NCI-H1092 (cell line): ENCODE measurements around the gene SEMA5A.
"Not testable (repeated sequence)": the region's sequence is repeated elsewhere in the genome, so short reads cannot be mapped to it uniquely, and the experiment has no call there.

Experiments used
- DNase-seq: peaks from one replicate; lab custom pipeline; 2025; lab: John Stamatoyannopoulos, UW

SEMA5A gene

GRCh38 chr5:9354336-9355081 is 191.4 kb downstream of the SEMA5A start:
- DNase-seq = no peak

- DNase-seq = not testable (repeated sequence)
Observed at GRCh38 chr5:9353048-9353447, 192.8 kb downstream of the SEMA5A start.

- DNase-seq = no peak
Observed at GRCh38 chr5:9351546-9351945, 194.3 kb downstream of the SEMA5A start.

DNA sequence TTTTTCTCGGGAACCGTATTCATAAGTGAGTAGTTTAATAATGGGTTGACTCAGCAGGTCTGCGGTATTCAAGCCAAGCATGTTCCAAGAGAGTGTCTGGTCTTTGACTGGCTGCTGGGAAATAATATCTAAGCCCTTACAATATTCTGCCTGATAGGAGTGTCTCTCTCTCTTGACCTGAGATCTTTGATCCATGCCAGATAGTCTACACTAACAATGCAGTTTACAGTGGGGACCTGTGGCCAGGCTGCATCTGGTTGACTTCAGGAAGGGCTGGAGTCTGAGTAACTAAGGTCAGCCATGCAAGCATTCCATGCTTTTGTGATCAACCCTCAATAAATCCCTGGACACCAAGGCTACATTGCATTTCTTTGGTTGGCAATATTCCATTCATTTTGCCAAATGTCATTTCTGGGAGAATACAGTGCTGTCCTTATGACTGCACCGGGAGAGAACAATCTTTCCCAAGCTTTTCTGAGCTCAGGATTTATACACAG is 195.5 kb downstream of the SEMA5A start:
- DNase-seq = no peak

DNA sequence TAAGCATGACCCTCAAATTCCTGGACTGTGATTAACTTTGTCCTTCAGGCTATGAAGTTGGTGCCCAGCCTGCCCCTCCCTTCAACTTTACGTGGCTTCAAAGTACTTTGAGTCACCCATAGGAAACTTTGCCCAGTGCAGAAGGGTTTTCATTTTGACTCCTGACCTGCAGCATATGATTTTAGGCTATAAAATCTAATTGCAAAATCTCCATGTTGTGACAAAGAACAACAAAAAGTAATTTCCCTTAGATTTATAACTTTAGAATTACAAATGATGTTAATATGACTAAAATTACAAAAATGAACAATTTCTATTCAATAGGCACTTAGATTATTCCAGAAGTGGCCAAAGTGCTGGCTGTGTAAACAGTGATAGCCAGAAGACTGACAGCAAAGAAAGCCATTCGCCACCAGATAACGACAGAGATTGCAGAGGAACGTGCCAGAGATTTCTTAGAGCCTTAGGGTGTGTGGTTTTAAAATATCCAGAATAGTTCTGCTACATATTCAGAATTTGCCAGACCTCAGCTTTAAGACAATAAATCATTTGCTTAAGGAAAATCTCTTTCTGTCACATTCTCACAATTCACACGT is 197.4 kb downstream of the SEMA5A start:
- DNase-seq = no peak

DNA sequence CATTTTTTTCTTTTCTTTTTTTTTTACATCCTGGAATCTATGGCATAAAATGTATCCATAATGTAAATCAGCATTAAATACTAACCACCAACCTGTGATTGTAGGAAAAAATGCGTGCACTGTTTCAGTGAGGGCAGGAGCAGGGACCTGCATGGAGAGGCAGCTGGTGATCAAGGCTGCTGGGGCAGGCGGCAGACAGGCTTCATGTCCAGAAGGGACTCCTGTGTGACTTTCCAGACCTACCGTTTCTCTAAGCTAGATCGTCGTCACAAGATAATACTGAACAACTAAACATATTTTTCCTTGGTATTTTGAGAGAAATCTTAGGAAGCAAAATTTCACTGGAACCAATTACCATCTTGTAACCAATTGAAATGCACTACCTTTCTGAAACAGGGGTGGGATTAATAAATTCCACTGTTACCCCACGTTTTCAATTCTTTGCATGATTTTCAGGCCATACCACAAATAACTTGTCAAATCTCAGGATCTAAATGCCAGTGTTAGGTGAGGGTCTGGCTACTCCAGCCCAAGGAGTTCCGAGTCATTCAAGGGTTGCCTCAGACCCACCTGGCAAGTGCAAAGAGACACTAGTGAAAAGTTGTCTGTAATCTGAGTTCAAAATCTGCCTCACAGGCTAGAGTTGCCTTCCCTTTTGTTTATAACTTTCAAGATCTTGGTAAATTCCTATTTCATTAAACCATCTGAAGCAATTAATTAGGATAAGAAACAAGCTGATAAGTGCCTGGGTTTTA is 198.2 kb downstream of the SEMA5A start:
- no peak for DNase-seq

DNA sequence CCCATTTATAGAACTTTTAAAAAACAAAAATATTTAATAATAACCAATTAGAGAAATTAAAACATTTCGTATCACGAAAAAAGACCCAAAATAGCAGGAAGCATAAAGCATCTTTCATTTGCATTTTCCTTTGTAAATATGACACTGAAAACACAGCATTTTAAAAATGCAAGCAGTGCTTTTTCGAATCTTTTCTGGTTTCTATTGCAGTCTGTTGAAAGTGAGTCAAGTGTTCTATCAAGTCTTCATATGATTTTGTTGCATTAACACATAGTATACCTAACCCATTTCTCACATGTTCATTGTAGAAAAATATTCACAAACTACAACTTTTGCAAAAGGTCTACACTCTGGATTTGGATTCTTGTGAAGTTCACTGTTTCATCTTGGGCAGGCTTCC is 198.8 kb downstream of the SEMA5A start:
- DNase-seq = no peak

- no peak for DNase-seq
Observed at GRCh38 chr5:9344751-9345240, 201.1 kb downstream of the SEMA5A start.

DNA sequence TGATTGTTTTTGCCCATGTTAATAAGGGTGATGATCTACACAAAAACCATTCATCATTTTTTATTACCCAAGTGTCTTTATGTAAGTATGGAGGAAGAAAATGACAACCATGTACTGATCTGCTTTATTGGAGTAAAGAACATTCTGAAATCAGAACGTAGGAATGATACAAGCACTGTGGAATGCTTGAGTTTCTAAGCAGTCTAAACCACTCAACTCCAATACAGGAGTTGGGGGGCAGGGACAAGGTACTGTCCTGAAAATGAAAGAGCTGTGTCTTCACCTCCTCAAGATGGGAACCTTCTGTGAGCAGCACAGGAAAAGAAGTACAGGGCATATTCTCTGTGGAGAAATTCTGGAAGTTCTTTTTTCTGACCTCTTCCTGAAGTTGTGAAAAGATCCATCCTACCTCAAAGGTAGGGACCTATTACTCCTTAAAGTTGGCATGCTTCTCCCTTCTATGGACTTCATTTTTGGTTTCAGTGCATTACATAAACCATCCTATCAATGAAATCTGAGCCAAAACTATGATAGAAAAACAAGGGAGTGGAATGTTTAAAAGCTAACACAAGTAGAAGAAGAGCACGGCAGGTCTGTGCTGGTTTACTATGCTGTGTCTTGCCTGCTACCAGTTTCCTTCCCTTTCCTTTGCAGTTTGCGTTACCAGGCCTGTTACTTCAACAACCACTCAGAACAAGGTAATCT is 202.6 kb downstream of the SEMA5A start:
- no peak for DNase-seq

DNA sequence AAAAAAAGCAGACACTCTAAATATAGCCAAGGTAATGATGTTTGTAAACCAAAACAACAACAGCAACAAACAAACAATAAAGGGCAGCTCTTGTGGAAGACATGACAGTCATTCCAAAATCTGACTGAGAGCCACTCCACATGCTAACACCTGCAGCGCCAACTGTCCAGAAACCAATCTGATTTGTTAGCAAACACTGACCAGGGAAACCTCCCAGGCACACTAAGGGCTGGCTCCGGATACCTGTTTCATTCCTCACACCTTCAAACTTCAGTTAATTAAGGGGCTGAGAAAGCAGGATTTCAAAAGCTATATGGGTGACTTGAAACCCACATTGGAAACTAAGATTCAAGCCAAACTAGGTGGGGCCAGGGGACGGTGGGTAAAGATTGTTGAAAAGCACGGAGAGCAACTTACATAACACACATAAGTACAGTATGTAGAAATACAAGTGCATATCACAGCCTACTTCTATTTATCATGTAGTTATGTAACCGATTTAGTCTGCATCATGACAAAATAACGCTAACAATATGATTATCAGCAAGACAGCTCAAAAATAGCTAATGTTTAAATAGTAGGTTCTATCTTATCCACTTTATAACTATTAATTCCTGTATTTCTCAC is 203.6 kb downstream of the SEMA5A start:
- no peak for DNase-seq

- no peak for DNase-seq
Observed at GRCh38 chr5:9340085-9340484, 205.8 kb downstream of the SEMA5A start.

DNA sequence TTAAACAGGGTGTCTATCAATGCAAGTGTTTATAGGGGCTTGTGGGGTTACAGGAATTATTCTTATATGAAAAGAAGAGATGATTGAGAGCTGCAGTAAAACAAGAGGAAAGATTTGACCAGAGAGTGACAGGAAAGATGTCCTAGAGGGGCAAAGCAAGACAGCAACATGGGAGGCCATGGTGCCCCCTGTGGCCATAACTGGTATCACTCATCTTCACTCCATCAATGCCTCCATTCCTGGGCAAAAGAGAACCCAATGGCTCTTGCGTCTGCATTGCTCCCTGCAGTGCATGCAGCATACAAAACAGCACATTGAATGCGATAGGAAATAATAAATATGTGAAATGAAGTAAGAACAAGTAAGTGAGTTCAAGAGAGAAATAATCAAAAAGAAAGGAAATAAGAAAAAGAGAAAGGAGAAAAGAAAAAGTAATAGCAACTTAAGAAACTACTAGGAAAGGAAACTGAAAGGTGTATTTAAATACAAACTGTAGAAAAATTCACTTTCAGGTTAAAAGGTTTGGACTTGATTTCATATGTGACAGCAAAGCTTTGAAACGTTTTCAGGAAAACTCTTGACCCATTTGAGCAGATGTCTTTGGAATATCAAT is 206.6 kb downstream of the SEMA5A start:
- DNase-seq = no peak

GRCh38 chr5:9338796-9339195 is 207.1 kb downstream of the SEMA5A start:
- no peak for DNase-seq

GRCh38 chr5:9337928-9338595 is 207.8 kb downstream of the SEMA5A start:
- no peak for DNase-seq

DNA sequence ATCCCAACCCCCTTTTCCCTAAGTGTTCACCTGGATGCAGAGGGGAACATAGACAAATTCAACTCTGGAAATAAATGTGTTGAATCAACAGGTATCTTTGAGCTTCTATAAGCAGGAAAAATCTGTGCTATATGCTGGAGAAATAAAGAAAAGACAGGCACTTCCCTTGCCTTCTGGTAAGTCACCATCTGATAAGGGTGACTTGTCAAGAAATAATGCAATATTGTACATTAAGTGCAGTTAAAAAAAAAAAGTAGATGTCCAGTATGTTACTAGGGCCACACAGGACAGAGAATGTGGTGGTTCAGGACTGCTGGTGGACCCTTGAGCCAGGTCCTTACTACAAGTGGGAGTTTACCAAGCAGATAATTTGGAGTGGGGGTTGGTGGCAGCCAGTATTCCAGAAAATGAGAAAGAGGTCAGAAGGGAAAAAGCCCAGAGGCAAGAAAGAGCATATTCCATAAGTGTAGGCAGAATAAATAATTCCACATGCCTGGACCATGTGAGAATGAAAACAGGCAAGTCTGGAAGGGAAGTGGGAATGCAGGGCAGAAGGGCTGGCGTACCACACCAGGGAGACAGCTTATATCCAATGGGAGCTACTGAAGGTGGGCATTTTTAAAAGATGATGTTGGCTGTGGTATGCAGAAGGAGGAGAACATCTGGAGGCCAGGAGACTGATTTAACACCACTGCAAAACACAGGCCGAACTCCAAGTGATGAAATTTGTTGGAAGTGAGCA is 209.9 kb downstream of the SEMA5A start:
- DNase-seq = no peak

DNA sequence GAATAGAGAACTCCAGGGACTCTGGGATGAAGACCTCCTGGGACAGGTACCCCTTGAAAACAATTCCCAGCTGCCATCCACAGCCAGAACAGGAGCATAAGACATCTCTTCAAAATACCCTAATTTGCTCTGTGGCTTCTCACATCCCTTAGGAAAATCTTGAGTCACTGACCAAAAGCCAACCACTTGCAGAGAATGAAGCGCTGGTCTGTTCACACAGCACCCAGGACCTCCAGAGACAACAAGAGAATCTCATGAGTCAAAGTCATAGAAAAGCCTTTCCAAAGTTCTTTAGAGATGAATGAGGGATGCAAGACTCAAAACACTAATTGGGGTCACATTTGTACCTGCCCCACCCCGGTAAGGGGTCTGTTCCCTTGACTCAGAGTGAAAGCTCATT is 210.6 kb downstream of the SEMA5A start:
- DNase-seq = no peak

- DNase-seq = no peak
Observed at GRCh38 chr5:9332026-9332425, 213.8 kb downstream of the SEMA5A start.

DNA sequence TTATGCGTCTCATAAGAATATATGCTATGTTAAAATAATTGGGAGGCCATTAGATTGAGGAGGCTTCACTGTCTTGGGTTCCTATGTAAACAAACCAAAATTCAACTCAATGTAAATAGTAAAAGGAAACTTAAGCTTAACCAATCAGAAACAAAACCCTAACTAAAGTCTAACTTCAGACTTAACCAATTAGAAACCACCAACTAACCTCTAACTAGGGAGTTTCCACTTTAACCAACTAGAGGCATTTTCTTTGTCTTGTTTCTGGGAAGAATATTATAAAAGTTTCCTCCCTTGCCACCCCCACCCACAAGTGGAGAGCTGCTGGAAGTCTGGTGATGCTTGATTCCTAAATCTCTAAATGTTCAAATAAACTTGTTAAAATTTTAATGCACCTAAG is 214.5 kb downstream of the SEMA5A start:
- no peak for DNase-seq

- no peak for DNase-seq
Observed at GRCh38 chr5:9329125-9329524, 216.8 kb downstream of the SEMA5A start.

DNA sequence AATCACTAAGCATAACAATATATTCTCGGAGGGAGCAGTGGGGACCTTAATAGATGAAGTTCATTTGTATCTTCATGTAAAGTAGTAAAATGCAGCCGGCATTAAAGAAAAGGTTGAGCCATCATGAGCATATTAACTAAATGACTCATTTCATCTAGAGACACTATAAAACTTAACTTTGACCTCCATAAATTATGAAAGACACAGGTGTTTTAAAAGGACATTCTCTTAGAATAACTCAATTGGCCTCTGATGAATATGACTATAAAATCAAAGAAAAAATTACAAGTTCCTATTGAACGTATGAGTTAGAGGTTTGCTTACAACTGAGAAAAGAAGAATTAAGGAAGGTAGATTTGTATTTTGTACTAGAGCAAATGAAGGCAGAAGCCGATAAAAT is 220.3 kb downstream of the SEMA5A start:
- DNase-seq = no peak
